H1 (cell line): ENCODE measurements around the gene GDPD4. TPM values are rescaled to one million over a fixed set of nuclear protein-coding genes. Genes with fewer than 3 reads are reported as not detected.

ENCODE experiments used
- polyA plus RNA-seq, 7 experiments: library from polyadenylated mRNA; depleted of rRNA in 3 of 7; stranded (reverse) in 5 of 7; unstranded in 2 of 7; fragments of >200 nt in 5 of 7; fragments of 200-250 nt in 2 of 7; gene quantifications; 1 replicate in 5 of 7; 2 replicates in 1 of 7; 4 replicates in 1 of 7; pipeline versions ENCODE4 v1.2.1 to v1.2.3, GENCODE V29; 2011 to 2013; ENCODE audit warnings: missing spikeins in 2 of 7, mixed read lengths in 2 of 7
- total RNA-seq: library from RNA; stranded (reverse); fragmentation: NEBNext Ultra II Directional; extraction: Animal tissue kit (Norgen Biotek cat#: 25700); gene quantifications from 2 replicates; pipeline ENCODE4 v1.2.1, GENCODE V29; 2021

GDPD4 gene
- total and polyA plus RNA-seq, 2 of the 8 experiments (the other 6 are each of a cell fraction or from before 2014, with no cell fraction given) = not detected

Other genes with a start within 250 kb of the GDPD4 start
- gene CAPN5, start 234.7 kb downstream of the GDPD4 start, total RNA-seq = 22.4 and 22.6 TPM in 2 replicates
- 21.5 and 26.9 TPM in 2 replicates for gene CAPN5, start 234.7 kb downstream of the GDPD4 start, polyA plus RNA-seq (2011; rRNA removed)
- 0.75 TPM in 1 of 2 replicates, not detected in the other for gene OMP, start 198.8 kb downstream of the GDPD4 start, total RNA-seq
- gene OMP, start 198.8 kb downstream of the GDPD4 start, polyA plus RNA-seq (2011; rRNA removed) = not detected in 2 replicates
- gene MYO7A, start 173.4 kb downstream of the GDPD4 start, total RNA-seq = 1.9 and 2.4 TPM in 2 replicates
- 1.5 and 1.9 TPM in 2 replicates for gene MYO7A, start 173.4 kb downstream of the GDPD4 start, polyA plus RNA-seq (2011; rRNA removed)
- gene PAK1, start 172.4 kb upstream of the GDPD4 start, total RNA-seq = 142 and 151 TPM in 2 replicates
- gene PAK1, start 172.4 kb upstream of the GDPD4 start, polyA plus RNA-seq (2011; rRNA removed) = 73.1 and 87.7 TPM in 2 replicates